CD8-positive, alpha-beta memory T cell (primary cell): ENCODE measurements around the gene MOV10. TPM values are rescaled to one million over a fixed set of nuclear protein-coding genes. Genes with fewer than 3 reads are reported as not detected.

Source experiments
- CTCF ChIA-PET: fragments of 350-600 bp; sonication (Branson Sonifier 250); formaldehyde crosslinking; loops from one replicate; lab custom pipeline; 2021; ENCODE audit warnings: antibody characterized with exemption; lab: Charles Lee
- POLR2A ChIA-PET: fragments of 350-600 bp; sonication (Branson Sonifier 250); formaldehyde crosslinking; loops from one replicate; lab custom pipeline; 2021; ENCODE audit warnings: antibody characterized with exemption; lab: Charles Lee
- DNase-seq, 5 donors: peaks; one replicate each; pipeline versions ENCODE4 v3.0.0 to v3.0.0-alpha.2; 2020 to 2022; ENCODE audit warnings: mixed read lengths in 1 of 5
- H3K27ac ChIP-seq: one replicate; pipeline ENCODE4 v1.7.0; 2013; ENCODE audit warnings: low read depth, mild to moderate bottlenecking, low read length, moderate library complexity
- H3K27me3 ChIP-seq: 2 replicates; pipeline ENCODE4 v1.7.0; 2013; ENCODE audit warnings: low read length, mild to moderate bottlenecking; ENCODE audit not compliant: insufficient read depth, poor library complexity, severe bottlenecking
- H3K36me3 ChIP-seq: 2 replicates; pipeline ENCODE4 v1.7.0; 2013; ENCODE audit warnings: mild to moderate bottlenecking, low read length, moderate library complexity; ENCODE audit not compliant: insufficient read depth
- H3K4me1 ChIP-seq: 2 replicates; pipeline ENCODE4 v1.7.0; 2013; ENCODE audit warnings: mild to moderate bottlenecking, low read length, moderate library complexity; ENCODE audit not compliant: insufficient read depth
- H3K4me3 ChIP-seq: 2 replicates; pipeline ENCODE4 v1.7.0; 2013; ENCODE audit warnings: mild to moderate bottlenecking, low read length
- H3K9me3 ChIP-seq: 2 replicates; pipeline ENCODE4 v1.7.0; 2013; ENCODE audit warnings: mild to moderate bottlenecking, low read length
- H3K27ac Mint-ChIP-seq, 8 donors: one replicate each; pipeline ENCODE4 v1.8.0; 2020 to 2021; ENCODE audit warnings: mixed read lengths in 8 of 8, mild to moderate bottlenecking in 6 of 8, inconsistent platforms in 3 of 8, moderate library complexity in 3 of 8
- H3K27me3 Mint-ChIP-seq, 2 donors: one replicate each; pipeline ENCODE4 v1.8.0; 2020 to 2021; ENCODE audit warnings: mixed read lengths in 2 of 2, mild to moderate bottlenecking in 1 of 2, moderate library complexity in 1 of 2
- H3K36me3 Mint-ChIP-seq, 3 donors: one replicate each; pipeline ENCODE4 v1.8.0; 2020 to 2021; ENCODE audit warnings: mixed read lengths in 3 of 3, inconsistent platforms in 1 of 3, mild to moderate bottlenecking in 1 of 3
- H3K4me1 Mint-ChIP-seq, 3 donors: one replicate each; pipeline ENCODE4 v1.8.0; 2020 to 2021; ENCODE audit warnings: mixed read lengths in 3 of 3, inconsistent platforms in 1 of 3, mild to moderate bottlenecking in 1 of 3
- H3K4me3 Mint-ChIP-seq, 7 donors: one replicate each; pipeline ENCODE4 v1.8.0; 2020 to 2021; ENCODE audit warnings: mixed read lengths in 7 of 7, mild to moderate bottlenecking in 6 of 7, moderate library complexity in 4 of 7, inconsistent platforms in 2 of 7
- H3K9me3 Mint-ChIP-seq, 5 donors: one replicate each; pipeline ENCODE4 v1.8.0; 2020 to 2022; ENCODE audit warnings: mixed read lengths in 5 of 5, mild to moderate bottlenecking in 3 of 5, moderate library complexity in 2 of 5, inconsistent platforms in 1 of 5
- polyA plus RNA-seq: library from polyadenylated mRNA; unstranded; fragments of 300-500 nt; fragmentation: Illumina TruSeq; gene quantifications from one replicate; pipeline ENCODE4 v1.2.3, GENCODE V29; 2021
- total RNA-seq, 2 experiments: library from RNA; stranded (reverse); gene quantifications; one replicate each; pipeline ENCODE4 v1.2.3, GENCODE V29; 2021

The MOV10 gene
- total and polyA plus RNA-seq, 3 experiments from 2014 or later = 29.9 to 33.7 (median 31.0) TPM

DNA sequence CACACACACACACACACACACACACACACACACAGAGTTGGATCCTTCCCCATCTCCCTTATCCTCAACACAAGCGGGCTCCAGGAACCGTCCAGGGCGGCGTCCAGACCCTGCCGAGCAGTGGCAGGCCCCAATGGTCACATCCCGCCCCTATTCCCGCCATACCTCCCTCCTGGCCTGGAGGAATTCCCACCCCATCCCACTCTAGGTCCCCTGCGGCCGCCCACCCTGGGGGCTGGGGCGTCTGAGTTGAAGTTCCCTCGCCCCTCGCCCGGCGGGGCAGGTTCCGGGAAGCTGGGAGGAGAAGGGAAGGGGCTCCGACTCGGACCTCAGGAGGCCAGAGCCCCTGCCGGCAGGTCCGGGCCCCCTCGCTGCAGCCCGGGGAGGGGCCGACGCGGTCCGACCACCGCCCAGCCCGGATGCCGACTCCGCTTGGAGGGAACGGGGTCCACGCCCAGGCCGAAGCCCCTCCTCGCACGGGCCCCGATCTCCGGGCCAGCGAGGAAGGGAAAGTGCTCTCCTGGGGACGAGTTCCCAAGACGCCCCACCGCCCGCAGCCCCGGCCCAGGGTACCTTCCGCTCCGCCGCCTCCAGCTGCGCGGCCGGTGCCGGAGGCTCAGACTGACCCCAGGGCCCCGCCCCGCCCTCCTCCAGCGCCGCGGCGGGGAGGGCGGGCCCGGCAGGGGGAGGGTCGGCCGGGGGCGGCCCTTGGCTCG, 32.2 kb downstream of the MOV10 start, which contains the start of gene RHOC:
Gene RHOC, minus strand, starts transcription at position 623 of the 716 bp plus-strand sequence. CDS start 3,328 bp downstream, outside the sequence.
- Mint-ChIP-seq H3K36me3 (no peaks in the 10 kb centered on the region), H3K27me3 (peaks cover 2 to 5% of the 10 kb centered on the region in 2 donors), H3K9me3 (no peaks in the 10 kb centered on the region), H3K4me3 (peak within 1 kb of the TSS; percentile 71 to 94 (median 87)), H3K4me1 (peaks cover 43 to 47% (median 45%) of the 10 kb centered on the region in 3 donors), H3K27ac (peak within 1 kb of the TSS in 7 of 8 donors; percentile 70 to 97 (median 90))
- Histone ChIP-seq H3K27me3 (no peaks in the 10 kb centered on the region), H3K9me3 (no peaks in the 10 kb centered on the region), H3K4me3 (peak within 1 kb of the TSS; percentile 27), H3K36me3 (no peaks in the 10 kb centered on the region), H3K27ac (peak within 1 kb of the TSS; percentile 71), H3K4me1 (peaks cover 36% of the 10 kb centered on the region)
- ChIA-PET POLR2A (no interaction called here), CTCF (interaction anchor here (1.8 to 3.3 kb wide), 2 partner anchors 10 to 33 kb away, joined by 14 to 23 read pairs; partner anchors contain the start of genes MOV10 and PPM1J)
- peak in 4 of 5 donors; percentile 29 to 58 (median 42) for DNase-seq

DNA sequence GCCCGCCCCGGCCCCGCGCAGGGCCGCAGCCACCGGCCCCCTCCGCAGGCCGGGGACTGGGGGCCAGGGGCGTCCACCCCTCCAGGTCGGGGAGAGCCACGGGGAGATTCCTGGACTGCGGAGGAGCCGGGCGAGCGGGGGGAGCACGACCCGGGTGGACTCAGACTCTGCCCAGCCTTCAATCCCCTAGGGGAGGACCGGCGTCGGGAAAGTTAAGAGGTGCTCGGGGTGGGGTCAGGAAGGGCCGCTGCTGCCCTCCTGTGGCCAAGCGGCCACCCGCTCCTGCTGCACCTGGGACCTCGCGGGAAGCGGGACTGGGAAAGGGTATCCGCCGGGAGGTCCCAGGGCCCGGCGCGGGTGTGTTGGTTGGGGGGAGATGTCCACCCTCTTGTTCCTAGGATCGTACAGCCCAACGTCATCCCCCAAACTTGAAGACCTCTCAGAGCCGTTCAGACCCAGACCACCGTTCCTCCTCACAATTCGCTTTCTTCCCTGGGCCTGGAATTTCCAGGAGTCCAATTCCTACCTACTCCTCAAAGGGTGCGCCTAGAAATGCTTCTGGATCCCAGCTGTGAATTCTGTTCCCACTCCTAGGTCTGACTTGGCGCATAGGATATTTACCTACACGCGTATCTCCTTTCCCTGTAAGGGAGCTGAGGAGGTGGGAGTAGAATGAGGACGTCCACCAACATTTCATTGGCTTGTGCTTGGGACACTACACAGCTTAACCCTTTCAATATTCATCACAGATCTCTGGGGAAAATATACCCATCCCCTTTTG, 33.0 kb downstream of the MOV10 start:
- Mint-ChIP-seq H3K9me3 (no peaks in the 10 kb centered on the region), H3K4me3 (peak overlapping the region; percentile 71 to 90 (median 87)), H3K4me1 (peaks cover 35 to 41% (median 38%) of the 10 kb centered on the region in 3 donors), H3K36me3 (no peaks in the 10 kb centered on the region), H3K27ac (peak overlapping the region in 7 of 8 donors; percentile 6 to 90 (median 70)), H3K27me3 (peaks cover 2 to 5% of the 10 kb centered on the region in 2 donors)
- peak; percentile 46 to 70 (median 52) for DNase-seq
- POLR2A ChIA-PET = interaction anchor here (1.1 kb wide), 1 partner anchor 205 kb away, joined by 3 read pairs; no protein-coding TSS in a partner anchor
- H3K27ac ChIP-seq = peak overlapping the region; percentile 71
- H3K27me3 ChIP-seq = no peaks in the 10 kb centered on the region
- CTCF ChIA-PET = interaction anchor here (0.8 to 4.2 kb wide), 15 partner anchors 9 to 365 kb away, joined by 3 to 51 read pairs (median 4); partner anchors contain the start of genes CTTNBP2NL, LRIG2, MOV10 and PPM1J
- H3K4me1 ChIP-seq = peaks cover 33% of the 10 kb centered on the region
- H3K4me3 ChIP-seq = peak overlapping the region; percentile 27
- no peaks in the 10 kb centered on the region for H3K36me3 ChIP-seq
- H3K9me3 ChIP-seq = no peaks in the 10 kb centered on the region

DNA sequence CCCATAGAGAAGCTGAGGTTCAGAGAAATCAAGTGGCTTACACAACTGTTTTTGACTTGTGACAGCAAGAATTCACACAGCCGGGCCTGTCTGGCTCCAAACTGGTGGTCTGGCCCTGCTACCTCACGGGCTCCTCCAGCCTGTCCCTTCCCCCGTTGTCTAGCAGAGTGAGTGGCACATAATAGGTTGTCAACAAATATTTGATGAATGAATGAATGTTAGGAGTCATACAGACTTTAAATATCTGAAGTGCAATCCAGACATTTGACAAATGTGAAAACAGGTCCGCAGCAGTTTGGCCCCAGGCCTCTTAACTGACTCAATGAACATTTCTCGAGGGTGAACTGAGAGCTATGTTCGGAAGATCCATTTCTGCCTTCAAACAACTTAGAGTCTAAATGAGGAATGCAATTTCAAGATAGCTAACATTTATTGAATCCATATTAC, 33.6 kb downstream of the MOV10 start:
- Mint-ChIP-seq H3K36me3 (no peaks in the 10 kb centered on the region), H3K27me3 (peaks cover 2 to 5% of the 10 kb centered on the region in 2 donors), H3K4me1 (peaks cover 31 to 40% (median 35%) of the 10 kb centered on the region in 3 donors), H3K4me3 (peak overlapping the region; percentile 71 to 90 (median 87)), H3K27ac (peak overlapping the region in 7 of 8 donors; percentile 6 to 86 (median 24)), H3K9me3 (no peaks in the 10 kb centered on the region)
- Histone ChIP-seq H3K4me1 (peaks cover 33% of the 10 kb centered on the region), H3K27ac (no peak overlapping the region), H3K27me3 (no peaks in the 10 kb centered on the region), H3K9me3 (no peaks in the 10 kb centered on the region), H3K4me3 (no peak overlapping the region), H3K36me3 (no peaks in the 10 kb centered on the region)
- ChIA-PET CTCF (interaction anchor here (0.8 to 4.2 kb wide), 15 partner anchors 8 to 365 kb away, joined by 3 to 51 read pairs (median 4); partner anchors contain the start of genes CTTNBP2NL, LRIG2, MOV10 and PPM1J), POLR2A (interaction anchor here (1.1 kb wide), 1 partner anchor 206 kb away, joined by 3 read pairs; no protein-coding TSS in a partner anchor)
- no peak for DNase-seq

DNA sequence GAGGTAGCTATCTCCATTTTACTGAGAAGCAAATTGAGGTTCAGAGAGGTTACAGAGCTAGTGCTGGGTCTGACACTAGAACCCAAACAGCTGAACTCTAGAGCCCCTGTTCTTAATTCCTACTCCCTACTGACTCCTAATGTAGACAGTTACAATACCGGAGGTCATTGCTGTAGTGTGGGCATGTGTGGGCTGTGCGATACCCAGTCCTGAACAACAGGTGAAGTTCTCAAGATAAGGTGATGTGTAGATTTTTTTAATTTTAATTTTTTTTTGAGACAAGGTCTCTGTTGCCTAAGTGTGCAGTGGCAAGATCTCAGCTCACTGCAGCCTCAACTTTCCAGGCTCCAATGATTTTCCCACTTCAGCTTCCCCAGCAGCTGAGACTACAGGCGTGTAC, 34.0 kb downstream of the MOV10 start:
- CTCF ChIA-PET = interaction anchor here (0.8 to 4.2 kb wide), 15 partner anchors 8 to 364 kb away, joined by 3 to 51 read pairs (median 4); partner anchors contain the start of genes CTTNBP2NL, LRIG2, MOV10 and PPM1J
- H3K27ac Mint-ChIP-seq = peak overlapping the region in 1 of 8 donors; percentile 22

DNA sequence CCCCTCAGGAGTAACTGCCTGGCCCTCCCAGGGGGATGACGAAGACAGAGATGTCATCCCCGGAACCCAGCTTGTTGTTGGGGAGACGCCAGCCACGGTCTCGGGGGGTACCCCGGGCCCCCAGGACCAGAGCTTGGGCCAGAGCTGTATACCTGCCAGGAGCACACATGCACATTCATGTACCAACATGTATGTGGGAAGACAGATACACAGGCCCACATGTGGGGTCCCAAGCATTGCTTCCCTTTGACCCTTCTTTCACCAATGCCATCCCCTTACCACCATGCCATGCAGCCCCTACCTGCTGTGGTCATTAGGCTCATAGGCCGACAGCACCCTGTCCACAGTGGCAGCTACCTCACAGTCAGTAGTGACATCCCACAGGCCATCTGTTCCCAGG, 35.7 kb downstream of the MOV10 start:
- H3K27ac Mint-ChIP-seq = no peak overlapping the region
- Histone ChIP-seq H3K9me3 (no peaks in the 10 kb centered on the region), H3K4me1 (peaks cover 30% of the 10 kb centered on the region), H3K27me3 (peaks cover 5% of the 10 kb centered on the region), H3K27ac (no peak overlapping the region), H3K4me3 (no peak overlapping the region), H3K36me3 (no peaks in the 10 kb centered on the region)
- ChIA-PET POLR2A (no interaction called here), CTCF (interaction anchor here (1.2 to 4.2 kb wide), 6 partner anchors 9 to 363 kb away, joined by 4 to 51 read pairs (median 4); partner anchors contain the start of genes LRIG2 and ST7L)
- H3K4me3 Mint-ChIP-seq = peak overlapping the region in 1 of 7 donors; percentile 25
- peaks cover 27 to 28% (median 27%) of the 10 kb centered on the region in 3 donors for H3K4me1 Mint-ChIP-seq
- peaks cover 6 to 10% of the 10 kb centered on the region in 2 donors for H3K27me3 Mint-ChIP-seq
- no peaks in the 10 kb centered on the region for H3K9me3 Mint-ChIP-seq
- H3K36me3 Mint-ChIP-seq = peaks cover 0 to 2% (median 0%) of the 10 kb centered on the region in 3 donors
- DNase-seq = no peak

More for the DNA sequence above, 34.0 kb downstream of the MOV10 start:
- no peaks in the 10 kb centered on the region for H3K36me3 ChIP-seq
- no peaks in the 10 kb centered on the region for H3K27me3 ChIP-seq
- H3K27ac ChIP-seq = no peak overlapping the region
- H3K36me3 Mint-ChIP-seq = no peaks in the 10 kb centered on the region
- no peaks in the 10 kb centered on the region for H3K9me3 Mint-ChIP-seq
- no peak for DNase-seq
- peak overlapping the region in 5 of 7 donors; percentile 85 to 90 (median 89) for H3K4me3 Mint-ChIP-seq
- peaks cover 33% of the 10 kb centered on the region for H3K4me1 ChIP-seq
- H3K9me3 ChIP-seq = no peaks in the 10 kb centered on the region
- POLR2A ChIA-PET = interaction anchor here (0.6 to 1.1 kb wide), 2 partner anchors 33 to 207 kb away, joined by 3 read pairs; partner anchors contain the start of gene MOV10
- H3K27me3 Mint-ChIP-seq = peaks cover 2 to 5% of the 10 kb centered on the region in 2 donors
- no peak overlapping the region for H3K4me3 ChIP-seq
- H3K4me1 Mint-ChIP-seq = peaks cover 30 to 36% (median 35%) of the 10 kb centered on the region in 3 donors

DNA sequence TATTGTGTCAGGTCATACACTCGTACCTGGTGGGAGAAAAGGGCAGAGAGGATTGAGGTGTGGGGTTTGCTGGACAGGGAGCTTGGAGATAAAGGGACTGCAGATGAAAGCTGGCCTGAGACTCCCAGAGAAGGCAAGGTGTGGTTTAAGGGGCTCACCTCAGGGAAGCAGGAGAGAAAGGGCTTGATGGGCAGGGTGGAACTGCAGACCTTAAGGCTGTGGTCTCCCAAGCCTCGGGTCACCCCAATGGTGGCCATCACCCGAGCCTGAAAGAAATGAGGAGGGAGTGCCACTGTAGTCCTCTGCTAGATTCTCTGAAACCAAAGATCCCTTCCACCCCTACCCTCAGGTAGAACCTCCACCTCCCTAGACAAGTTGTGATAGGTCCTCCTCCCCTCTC, 36.1 kb downstream of the MOV10 start:
- Mint-ChIP-seq H3K27me3 (peaks cover 6 to 10% of the 10 kb centered on the region in 2 donors), H3K4me1 (peaks cover 23 to 27% (median 24%) of the 10 kb centered on the region in 3 donors), H3K9me3 (no peaks in the 10 kb centered on the region), H3K36me3 (peaks cover 0 to 2% (median 2%) of the 10 kb centered on the region in 3 donors), H3K27ac (no peak overlapping the region), H3K4me3 (peak overlapping the region in 1 of 7 donors; percentile 25)
- POLR2A ChIA-PET = no interaction called here
- Histone ChIP-seq H3K4me1 (peaks cover 26% of the 10 kb centered on the region), H3K27ac (no peak overlapping the region), H3K4me3 (no peak overlapping the region), H3K36me3 (no peaks in the 10 kb centered on the region), H3K27me3 (peaks cover 5% of the 10 kb centered on the region), H3K9me3 (no peaks in the 10 kb centered on the region)
- DNase-seq = no peak
- CTCF ChIA-PET = interaction anchor here (1.6 to 4.2 kb wide), 3 partner anchors 92 to 320 kb away, joined by 4 to 51 read pairs (median 4); partner anchors contain the start of gene ST7L

DNA sequence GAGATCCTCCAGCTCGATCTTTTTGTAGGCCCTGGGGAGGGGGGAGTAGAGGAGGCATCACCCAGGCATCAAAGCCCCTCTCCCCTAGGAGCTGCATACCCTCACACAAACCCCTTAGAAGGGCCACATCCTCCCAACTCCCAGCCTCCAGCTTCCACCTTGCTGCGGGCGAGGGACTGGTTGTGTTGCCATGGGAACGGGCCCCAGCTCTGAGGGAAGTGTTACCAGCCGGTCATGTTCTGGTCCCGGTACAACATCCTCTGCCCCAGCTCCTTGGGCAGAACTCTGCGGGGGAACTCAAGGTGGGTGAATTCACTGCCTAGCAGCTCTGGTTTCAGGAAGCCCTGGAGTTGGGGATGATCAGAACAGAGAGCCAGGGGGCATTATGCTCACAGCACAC, 36.6 kb downstream of the MOV10 start:
- H3K4me1 Mint-ChIP-seq = peaks cover 22 to 27% (median 24%) of the 10 kb centered on the region in 3 donors

More for the DNA sequence above, 36.6 kb downstream of the MOV10 start:
- no peak overlapping the region for H3K27ac Mint-ChIP-seq
- peak overlapping the region in 1 of 7 donors; percentile 25 for H3K4me3 Mint-ChIP-seq
- H3K9me3 ChIP-seq = no peaks in the 10 kb centered on the region
- no peak overlapping the region for H3K4me3 ChIP-seq
- no peak for DNase-seq
- CTCF ChIA-PET = interaction anchor here (1.6 to 4.2 kb wide), 3 partner anchors 93 to 321 kb away, joined by 4 to 51 read pairs (median 4); partner anchors contain the start of gene ST7L
- H3K36me3 ChIP-seq = no peaks in the 10 kb centered on the region
- H3K27me3 Mint-ChIP-seq = peaks cover 6 to 10% of the 10 kb centered on the region in 2 donors
- peaks cover 5% of the 10 kb centered on the region for H3K27me3 ChIP-seq
- peaks cover 0 to 2% (median 2%) of the 10 kb centered on the region in 3 donors for H3K36me3 Mint-ChIP-seq
- H3K9me3 Mint-ChIP-seq = no peaks in the 10 kb centered on the region
- no peak overlapping the region for H3K27ac ChIP-seq
- POLR2A ChIA-PET = no interaction called here
- peaks cover 26% of the 10 kb centered on the region for H3K4me1 ChIP-seq
